Measurements from ENCODE around the gene TMEM258. TPM values are rescaled to one million over a fixed set of nuclear protein-coding genes. Genes with fewer than 3 reads are reported as not detected.
A peak's percentile ranks its signal among the peaks of the same experiment; 100 is the strongest.

TMEM258 gene
- polyA plus RNA-seq, 1 donor from 2014 or later: 210 TPM

DNA sequence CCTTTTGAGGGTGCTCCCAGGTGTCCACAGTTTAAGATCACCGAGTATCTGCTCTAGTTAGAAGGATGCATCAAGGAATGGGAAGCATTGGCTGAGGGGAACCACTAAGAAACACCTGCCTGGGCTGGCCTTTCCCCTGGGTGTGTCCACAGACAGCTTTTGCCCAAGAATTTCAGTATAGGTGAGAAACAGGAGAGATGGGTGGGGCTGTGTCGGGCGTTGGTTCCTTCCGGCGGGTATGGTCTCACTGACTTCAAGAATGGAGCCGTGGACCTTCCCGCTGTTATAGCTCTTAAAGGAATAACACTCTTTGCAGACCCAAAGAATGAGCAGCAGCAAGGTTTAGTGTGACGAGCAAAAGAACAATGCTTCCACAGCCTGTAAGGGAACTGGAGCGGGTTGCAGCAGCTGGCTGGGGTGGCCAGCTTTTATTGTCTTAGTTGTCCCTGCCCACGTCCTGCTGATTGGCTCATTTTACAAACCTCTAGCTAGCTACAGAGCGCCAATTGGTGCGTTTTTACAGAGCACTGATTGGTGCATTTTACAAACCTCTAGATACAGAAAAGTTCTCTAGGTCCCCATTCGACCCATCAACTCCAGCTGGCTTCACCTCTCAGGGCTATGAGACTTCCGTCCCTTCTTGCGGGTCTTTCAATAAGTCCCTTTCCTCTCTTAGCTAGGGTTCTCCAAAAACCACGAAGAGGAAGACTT is 22.0 kb upstream of the TMEM258 start:
- Mint-ChIP-seq H3K36me3 (peaks cover 5% of the 10 kb centered on the region), H3K4me1 (peaks cover 0 to 8% (median 5%) of the 10 kb centered on the region in 3 donors), H3K9me3 (peaks cover 0 to 2% (median 0%) of the 10 kb centered on the region in 3 donors), H3K4me3 (peak overlapping the region; percentile 44 to 95 (median 87)), H3K27me3 (peaks cover 3% of the 10 kb centered on the region), H3K27ac (no peak overlapping the region)

- no peak overlapping the region for H3K27ac Mint-ChIP-seq
- H3K36me3 Mint-ChIP-seq: peaks cover 5% of the 10 kb centered on the region
- H3K9me3 Mint-ChIP-seq: peaks cover 0 to 2% (median 0%) of the 10 kb centered on the region in 3 donors
- peaks cover 0 to 8% (median 5%) of the 10 kb centered on the region in 3 donors for H3K4me1 Mint-ChIP-seq
- H3K27me3 Mint-ChIP-seq: peaks cover 3% of the 10 kb centered on the region
- H3K4me3 Mint-ChIP-seq: no peak overlapping the region
Measured at GRCh38 chr11:61812736-61813411, 20.5 kb upstream of the TMEM258 start.

GRCh38 chr11:61811831-61812230 is 19.4 kb upstream of the TMEM258 start:
- Mint-ChIP-seq H3K27me3 (peaks cover 3% of the 10 kb centered on the region), H3K4me1 (peaks cover 0 to 8% (median 5%) of the 10 kb centered on the region in 3 donors), H3K36me3 (peaks cover 5% of the 10 kb centered on the region), H3K27ac (no peak overlapping the region), H3K4me3 (no peak overlapping the region), H3K9me3 (peaks cover 0 to 2% (median 0%) of the 10 kb centered on the region in 3 donors)

GRCh38 chr11:61810671-61811175 is 18.3 kb upstream of the TMEM258 start:
- Mint-ChIP-seq H3K36me3 (peaks cover 5% of the 10 kb centered on the region), H3K27ac (no peak overlapping the region), H3K4me3 (no peak overlapping the region), H3K4me1 (peaks cover 0 to 6% (median 3%) of the 10 kb centered on the region in 3 donors), H3K27me3 (no peaks in the 10 kb centered on the region), H3K9me3 (peaks cover 0 to 2% (median 0%) of the 10 kb centered on the region in 3 donors)

DNA sequence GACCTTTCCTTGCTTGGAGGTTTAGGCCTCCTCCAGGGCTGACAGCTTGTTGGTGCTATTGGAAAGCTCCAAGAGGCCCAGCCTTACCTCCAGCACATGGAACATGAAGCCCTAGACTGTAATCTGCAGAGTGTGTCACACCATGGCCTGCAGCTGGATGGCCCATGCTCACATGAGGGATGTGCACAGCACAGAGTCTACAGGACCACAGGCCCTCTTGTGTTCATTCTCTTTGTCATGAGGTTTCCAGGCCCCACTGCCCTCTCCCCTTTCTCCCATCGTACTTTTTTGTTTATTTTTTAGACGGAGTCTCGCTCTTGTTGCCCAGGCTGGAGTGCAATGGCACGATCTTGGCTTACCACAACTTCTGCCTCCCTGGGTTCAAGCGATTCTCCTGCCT is 14.4 kb upstream of the TMEM258 start:
- Mint-ChIP-seq H3K4me1 (peaks cover 0 to 3% (median 0%) of the 10 kb centered on the region in 3 donors), H3K4me3 (no peak overlapping the region), H3K9me3 (no peaks in the 10 kb centered on the region), H3K36me3 (no peaks in the 10 kb centered on the region), H3K27me3 (no peaks in the 10 kb centered on the region), H3K27ac (no peak overlapping the region)

GRCh38 chr11:61805146-61805545 is 12.7 kb upstream of the TMEM258 start:
- Mint-ChIP-seq H3K4me1 (peaks cover 0 to 5% (median 0%) of the 10 kb centered on the region in 3 donors), H3K4me3 (no peak overlapping the region), H3K9me3 (no peaks in the 10 kb centered on the region), H3K36me3 (no peaks in the 10 kb centered on the region), H3K27ac (no peak overlapping the region), H3K27me3 (no peaks in the 10 kb centered on the region)

- Mint-ChIP-seq H3K9me3 (no peaks in the 10 kb centered on the region), H3K36me3 (no peaks in the 10 kb centered on the region), H3K27ac (peak overlapping the region in 1 of 3 donors; percentile 36), H3K4me3 (no peak overlapping the region), H3K27me3 (no peaks in the 10 kb centered on the region), H3K4me1 (peaks cover 0 to 5% (median 0%) of the 10 kb centered on the region in 3 donors)
Measured at GRCh38 chr11:61803889-61804647, 11.7 kb upstream of the TMEM258 start.

- Mint-ChIP-seq H3K27me3 (no peaks in the 10 kb centered on the region), H3K4me1 (peaks cover 0 to 5% (median 1%) of the 10 kb centered on the region in 3 donors), H3K9me3 (no peaks in the 10 kb centered on the region), H3K4me3 (no peak overlapping the region), H3K27ac (no peak overlapping the region), H3K36me3 (no peaks in the 10 kb centered on the region)
Measured at GRCh38 chr11:61802605-61803004, 10.2 kb upstream of the TMEM258 start.

DNA sequence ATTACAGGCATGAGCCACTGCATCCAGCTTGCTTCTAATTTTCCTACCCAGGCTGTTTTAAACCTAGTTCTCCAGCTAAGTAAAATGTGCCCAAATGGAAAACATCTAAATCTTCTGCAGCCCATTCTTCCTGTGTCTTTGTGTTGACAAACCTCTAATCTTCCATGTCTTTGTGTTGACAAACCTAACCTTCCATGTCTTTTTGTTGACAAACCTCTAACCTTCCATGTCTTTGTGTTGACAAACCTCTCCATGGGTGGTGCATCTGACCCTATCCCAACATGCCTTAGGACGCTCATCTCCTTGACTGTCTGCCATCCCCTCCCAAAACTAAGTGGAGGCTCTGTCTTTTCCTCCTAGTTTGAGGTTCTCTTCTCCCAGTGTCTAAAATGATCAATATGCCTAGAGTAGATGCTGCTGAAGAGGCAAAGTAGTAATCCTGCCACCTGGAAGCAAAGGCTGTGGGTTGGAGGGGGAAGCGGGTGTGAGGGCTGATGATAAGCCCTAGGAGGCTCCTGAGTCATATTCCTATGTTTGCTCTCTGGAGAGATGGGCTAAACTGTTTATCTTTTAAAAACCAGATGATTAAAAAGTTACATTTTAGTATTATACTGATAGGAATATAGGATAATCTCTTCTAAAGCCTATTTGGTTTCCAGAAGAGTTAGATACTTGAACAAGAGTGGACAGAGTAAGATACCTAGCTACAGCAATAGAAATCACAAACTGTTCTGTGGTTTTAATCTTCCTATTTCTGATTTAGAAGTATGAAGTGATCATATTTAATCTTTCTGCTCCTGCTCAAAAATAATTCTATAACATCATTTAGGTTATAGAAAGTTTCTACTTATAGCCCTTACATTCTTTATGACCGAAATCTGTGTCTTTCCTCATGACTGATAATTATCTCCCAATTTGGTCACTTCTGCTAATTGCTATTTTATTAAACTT is 8.2 kb upstream of the TMEM258 start:
- Mint-ChIP-seq H3K36me3 (peaks cover 4% of the 10 kb centered on the region), H3K4me1 (peaks cover 0 to 12% (median 1%) of the 10 kb centered on the region in 3 donors), H3K9me3 (no peaks in the 10 kb centered on the region), H3K4me3 (no peak overlapping the region), H3K27me3 (no peaks in the 10 kb centered on the region), H3K27ac (peak overlapping the region in 1 of 3 donors; percentile 40)

DNA sequence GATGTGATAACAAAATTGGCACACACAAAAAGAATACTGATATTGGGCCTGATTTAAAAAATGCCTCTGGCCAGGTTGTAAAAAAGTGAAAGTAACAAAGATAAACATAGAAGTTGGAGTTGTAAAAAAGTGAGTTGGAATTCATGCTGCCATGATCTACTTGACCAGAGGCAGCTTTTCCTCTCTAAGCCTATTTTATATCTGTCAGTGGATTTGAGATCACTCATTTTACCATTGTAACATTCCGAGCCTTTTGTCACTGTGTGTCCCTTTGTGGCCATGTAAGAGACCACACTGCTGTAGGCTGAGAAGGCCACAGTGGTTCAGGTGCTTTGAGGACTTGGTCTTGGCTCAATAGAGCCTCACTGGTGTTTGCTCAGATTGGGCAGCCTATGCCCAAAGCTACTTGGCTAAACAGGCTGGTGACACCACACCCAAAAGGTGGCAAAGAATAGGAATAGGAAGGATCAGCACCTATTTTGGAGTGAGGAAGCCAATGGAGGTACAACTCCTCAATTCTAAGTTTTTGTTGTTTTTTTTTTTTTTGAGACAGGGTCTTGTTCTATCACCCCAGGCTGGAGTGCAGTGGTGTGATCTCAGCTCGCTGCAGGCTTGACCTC is 7.4 kb upstream of the TMEM258 start:
- H3K27me3 Mint-ChIP-seq: no peaks in the 10 kb centered on the region
- H3K27ac Mint-ChIP-seq: no peak overlapping the region
- H3K9me3 Mint-ChIP-seq: no peaks in the 10 kb centered on the region
- H3K36me3 Mint-ChIP-seq: peaks cover 4% of the 10 kb centered on the region
- H3K4me1 Mint-ChIP-seq: peaks cover 0 to 11% (median 1%) of the 10 kb centered on the region in 3 donors
- H3K4me3 Mint-ChIP-seq: no peak overlapping the region

DNA sequence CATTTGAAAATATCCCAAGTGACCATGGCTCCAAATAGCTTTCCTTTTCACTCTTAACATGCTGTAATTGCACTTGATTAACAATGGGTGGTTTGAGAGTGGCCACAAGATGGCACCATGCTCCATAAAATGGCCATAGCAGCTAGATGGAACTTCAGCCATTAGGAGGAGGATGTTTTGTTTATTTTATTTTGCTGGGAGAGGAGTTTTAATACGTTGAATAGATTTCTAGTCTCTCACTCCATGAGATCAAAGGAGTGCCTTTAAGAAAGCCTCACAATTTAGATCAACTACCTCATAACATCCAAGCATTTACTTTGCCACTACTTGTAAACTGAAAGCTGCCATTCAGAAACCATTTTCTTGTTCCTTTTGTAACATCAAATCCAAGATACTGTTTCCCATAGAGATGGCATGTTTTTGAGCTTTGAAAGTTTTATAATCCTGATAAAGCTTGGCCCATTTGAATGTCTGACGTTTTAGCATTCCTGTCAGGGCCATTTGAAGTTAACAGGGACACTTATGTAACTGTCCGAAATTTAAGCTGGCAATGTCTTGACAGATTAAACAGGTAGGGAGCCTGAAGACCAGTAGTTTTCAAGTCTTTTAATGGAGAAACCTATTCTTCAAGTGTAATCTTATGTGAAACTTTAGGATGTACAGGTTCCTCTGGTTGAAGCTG is 5.0 kb upstream of the TMEM258 start:
- Mint-ChIP-seq H3K36me3 (peaks cover 4% of the 10 kb centered on the region), H3K4me1 (peaks cover 4 to 13% (median 11%) of the 10 kb centered on the region in 3 donors), H3K27me3 (no peaks in the 10 kb centered on the region), H3K27ac (no peak overlapping the region), H3K9me3 (no peaks in the 10 kb centered on the region), H3K4me3 (peak overlapping the region in 2 of 4 donors; percentile 52 to 54)

GRCh38 chr11:61795876-61796526 is 3.6 kb upstream of the TMEM258 start:
- H3K4me3 Mint-ChIP-seq: no peak overlapping the region
- H3K9me3 Mint-ChIP-seq: no peaks in the 10 kb centered on the region
- peaks cover 14 to 19% (median 17%) of the 10 kb centered on the region in 3 donors for H3K4me1 Mint-ChIP-seq
- peaks cover 4% of the 10 kb centered on the region for H3K36me3 Mint-ChIP-seq
- H3K27me3 Mint-ChIP-seq: no peaks in the 10 kb centered on the region
- H3K27ac Mint-ChIP-seq: no peak overlapping the region

GRCh38 chr11:61795459-61795858 is 3.1 kb upstream of the TMEM258 start:
- peak overlapping the region in 1 of 4 donors; percentile 25 for H3K4me3 Mint-ChIP-seq
- H3K27ac Mint-ChIP-seq: peak overlapping the region in 1 of 3 donors; percentile 84
- H3K9me3 Mint-ChIP-seq: no peaks in the 10 kb centered on the region
- H3K27me3 Mint-ChIP-seq: no peaks in the 10 kb centered on the region
- H3K4me1 Mint-ChIP-seq: peaks cover 14 to 18% (median 17%) of the 10 kb centered on the region in 3 donors
- H3K36me3 Mint-ChIP-seq: peaks cover 4% of the 10 kb centered on the region
